DMS 273 treated with DMSO at 0.1 percent for 48 hours (cell line): ENCODE results near the gene BTN2A1.
"Not testable (repeated sequence)": the region's sequence is repeated elsewhere in the genome, so short reads cannot be mapped to it uniquely, and the experiment has no call there.

Experiments used
- DNase-seq: peaks from one replicate; lab custom pipeline; 2025; lab: John Stamatoyannopoulos, UW

The BTN2A1 gene

GRCh38 chr6:26493258-26493657 lies 35.5 kb downstream of the BTN2A1 start:
- DNase-seq, result no peak

- no peak for DNase-seq
Measured at GRCh38 chr6:26494117-26494516, 36.4 kb downstream of the BTN2A1 start.

- no peak for DNase-seq
Measured at GRCh38 chr6:26495281-26495680, 37.5 kb downstream of the BTN2A1 start.

- DNase-seq, result no peak
Measured at GRCh38 chr6:26497610-26498009, 39.9 kb downstream of the BTN2A1 start.

- DNase-seq, result no peak
Measured at GRCh38 chr6:26500102-26500501, 42.3 kb downstream of the BTN2A1 start, which contains the start of gene BTN1A1. Gene BTN1A1, plus strand, starts transcription at chr6:26500303. Its CDS starts 984 bp downstream, at chr6:26501287.

GRCh38 chr6:26501482-26501986 lies 43.8 kb downstream of the BTN2A1 start:
- no peak for DNase-seq

- no peak for DNase-seq
Measured at GRCh38 chr6:26502165-26502564, 44.4 kb downstream of the BTN2A1 start.

- no peak for DNase-seq
Measured at GRCh38 chr6:26502626-26503025, 44.9 kb downstream of the BTN2A1 start.

GRCh38 chr6:26507658-26508057 lies 49.9 kb downstream of the BTN2A1 start:
- no peak for DNase-seq

GRCh38 chr6:26511033-26511432 lies 53.3 kb downstream of the BTN2A1 start:
- DNase-seq, result not testable (repeated sequence)

GRCh38 chr6:26514984-26515383 lies 57.2 kb downstream of the BTN2A1 start:
- DNase-seq, result no peak

GRCh38 chr6:26516481-26517427 lies 59.0 kb downstream of the BTN2A1 start:
- DNase-seq, result no peak
